SK-N-SH (cell line): ENCODE measurements around the gene BBX. TPM values are rescaled to one million over a fixed set of nuclear protein-coding genes. Genes with fewer than 3 reads are reported as not detected.

Experiments
- CTCF ChIA-PET: fragments of 300-600, 350-600 bp; formaldehyde crosslinking; extraction: SDS; loops from one replicate; lab custom pipeline; 2021; lab: Yijun Ruan, JAX
- POLR2A ChIA-PET: fragments of 350-600 bp; sonication (Branson Sonifier 250); formaldehyde crosslinking; extraction: SDS; loops from one replicate; lab custom pipeline; 2020; ENCODE audit warnings: antibody characterized with exemption, inconsistent platforms; lab: Yijun Ruan, JAX
- DNase-seq: peaks from one replicate; pipeline ENCODE4 v3.0.0; 2012
- H2AFZ ChIP-seq: fragments of 200-600 bp; sonication (generic); 2 replicates; pipeline ENCODE4 v1.8.1; 2016; ENCODE audit warnings: antibody characterized with exemption, mild to moderate bottlenecking, low read depth
- H3F3A ChIP-seq: fragments of 200-600 bp; sonication (generic); replicated peaks from 2 replicates; pipeline ENCODE3; 2016; ENCODE audit warnings: antibody characterized with exemption, mild to moderate bottlenecking; ENCODE audit not compliant: insufficient read depth
- H3K27ac ChIP-seq, 2 experiments: fragments of 200-500 bp in 1 of 2; fragments of 200-600 bp in 1 of 2; sonication (Bioruptor generic) in 1 of 2; sonication (generic), shearing (Covaris generic) in 1 of 2; 2 replicates each; pipeline versions ENCODE4 v1.5.1 to v1.6.1; 2014 to 2016; ENCODE audit warnings: low read depth in 2 of 2, inconsistent platforms in 1 of 2, low read length in 1 of 2, mild to moderate bottlenecking in 1 of 2, mixed read lengths in 1 of 2
- H3K27me3 ChIP-seq: fragments of 200-600 bp; sonication (generic), shearing (Covaris generic); 2 replicates; pipeline ENCODE4 v1.6.1; 2016; ENCODE audit warnings: mixed run types; ENCODE audit not compliant: insufficient read depth
- H3K36me3 ChIP-seq, 2 experiments: fragments of 200-500 bp in 1 of 2; fragments of 200-600 bp in 1 of 2; sonication (Bioruptor generic) in 1 of 2; sonication (generic) in 1 of 2; replicated peaks in 1 of 2; 2 replicates each; pipeline versions ENCODE3 to v1.5.1; 2014 to 2016; ENCODE audit warnings: low read length in 1 of 2, mild to moderate bottlenecking in 1 of 2; ENCODE audit not compliant: insufficient read depth in 2 of 2, control insufficient read depth in 1 of 2
- H3K4me1 ChIP-seq, 2 experiments: fragments of 200-500 bp in 1 of 2; fragments of 200-600 bp in 1 of 2; sonication (Bioruptor generic) in 1 of 2; sonication (generic), shearing (Covaris generic) in 1 of 2; 2 replicates each; pipeline versions ENCODE4 v1.5.1 to v1.6.1; 2014 to 2016; ENCODE audit warnings: low read depth in 1 of 2, low read length in 1 of 2, mixed run types in 1 of 2; ENCODE audit not compliant: insufficient read depth in 2 of 2, control insufficient read depth in 1 of 2
- H3K4me2 ChIP-seq: fragments of 200-600 bp; sonication (generic), shearing (Covaris generic); 2 replicates; pipeline ENCODE4 v1.6.1; 2017; ENCODE audit warnings: mixed run types
- H3K4me3 ChIP-seq, 2 experiments: fragments of 200-500 bp in 1 of 2; fragments of 200-600 bp in 1 of 2; sonication (Bioruptor generic) in 1 of 2; sonication (generic), shearing (Covaris generic) in 1 of 2; 2 replicates each; pipeline versions ENCODE4 v1.5.1 to v1.8.1; 2014 to 2016; ENCODE audit warnings: low read depth in 2 of 2, inconsistent platforms in 1 of 2, low read length in 1 of 2, mild to moderate bottlenecking in 1 of 2, mixed read lengths in 1 of 2, moderate library complexity in 1 of 2
- H3K79me2 ChIP-seq: fragments of 200-600 bp; sonication (generic); 2 replicates; pipeline ENCODE4 v1.8.1; 2017; ENCODE audit warnings: mild to moderate bottlenecking; ENCODE audit not compliant: insufficient read depth
- H3K9ac ChIP-seq: fragments of 200-600 bp; sonication (generic); 2 replicates; pipeline ENCODE4 v1.6.1; 2017; ENCODE audit warnings: mixed run types
- H3K9me2 ChIP-seq: fragments of 200-600 bp; sonication (generic); 2 replicates; pipeline ENCODE4 v1.6.1; 2017; ENCODE audit warnings: mixed run types
- H3K9me3 ChIP-seq: fragments of 200-600 bp; sonication (generic); 2 replicates; pipeline ENCODE4 v1.6.1; 2017; ENCODE audit warnings: mixed run types, mild to moderate bottlenecking, moderate library complexity
- H4K20me1 ChIP-seq: fragments of 200-600 bp; sonication (generic); 2 replicates; pipeline ENCODE4 v1.6.1; 2017; ENCODE audit warnings: mild to moderate bottlenecking, mixed run types; ENCODE audit not compliant: insufficient read depth
- ELF1 ChIP-seq: IDR thresholded peaks from 2 replicates; pipeline ENCODE4 v1.4.0; 2012
- EZH2phosphoT487 ChIP-seq: fragments of 200-600 bp; sonication (generic); IDR thresholded peaks from 2 replicates; pipeline ENCODE4 v1.6.1; 2017; ENCODE audit warnings: low read depth, mixed run types, mild to moderate bottlenecking, antibody characterized with exemption, moderate library complexity, borderline replicate concordance
- FOSL2 ChIP-seq: IDR thresholded peaks from 2 replicates; pipeline ENCODE4 v1.4.0; 2012; ENCODE audit warnings: low read depth, mild to moderate bottlenecking, moderate library complexity, borderline replicate concordance
- FOXJ3 ChIP-seq: sonication (generic); formaldehyde crosslinking; IDR thresholded peaks from 2 replicates; pipeline ENCODE4 v1.5.1; 2020; ENCODE audit warnings: mild to moderate bottlenecking, missing genetic modification reagents
- JUND ChIP-seq: IDR thresholded peaks from 2 replicates; pipeline ENCODE4 v1.4.0; 2012
- MEF2A ChIP-seq: IDR thresholded peaks from 2 replicates; pipeline ENCODE4 v1.4.0; 2012; ENCODE audit warnings: low read depth, borderline replicate concordance
- NFIC ChIP-seq: IDR thresholded peaks from 2 replicates; pipeline ENCODE4 v1.4.0; 2012; ENCODE audit warnings: borderline replicate concordance
- POLR2AphosphoS5 ChIP-seq: IDR thresholded peaks from 2 replicates; pipeline ENCODE4 v1.6.1; 2012; ENCODE audit warnings: low read depth, low read length
- RAD21 ChIP-seq: IDR thresholded peaks from 2 replicates; pipeline ENCODE4 v1.6.1; 2012; ENCODE audit warnings: mild to moderate bottlenecking, low read length
- RCOR1 ChIP-seq: fragments of 150-350 bp; IDR thresholded peaks from 2 replicates; pipeline ENCODE4 v1.6.1; 2017; ENCODE audit warnings: antibody characterized with exemption, low read length
- RXRA ChIP-seq: IDR thresholded peaks from 2 replicates; pipeline ENCODE4 v1.4.0; 2012; ENCODE audit warnings: low read depth, mild to moderate bottlenecking, borderline replicate concordance
- SIN3A ChIP-seq: IDR thresholded peaks from 2 replicates; pipeline ENCODE4 v1.6.1; 2012; ENCODE audit warnings: low read depth, mild to moderate bottlenecking, low read length, moderate library complexity, borderline replicate concordance
- SMC3 ChIP-seq: IDR thresholded peaks from 2 replicates; pipeline ENCODE4 v1.6.1; 2012; ENCODE audit warnings: low read depth, low read length, improper control_type of control experiment
- TAF1 ChIP-seq: IDR thresholded peaks from 2 replicates; pipeline ENCODE4 v1.6.1; 2012; ENCODE audit warnings: low read depth, mild to moderate bottlenecking, low read length, moderate library complexity, borderline replicate concordance
- TCF12 ChIP-seq: IDR thresholded peaks from 2 replicates; pipeline ENCODE4 v1.4.0; 2012
- TEAD4 ChIP-seq: IDR thresholded peaks from 2 replicates; pipeline ENCODE4 v1.4.0; 2012; ENCODE audit warnings: mild to moderate bottlenecking, borderline replicate concordance; ENCODE audit not compliant: insufficient read depth
- YY1 ChIP-seq: IDR thresholded peaks from 2 replicates; pipeline ENCODE4 v1.4.0; 2012; ENCODE audit warnings: low read depth, mild to moderate bottlenecking
- WGBS: methylation state at CpG from one replicate; pipeline ENCODE4 v1.1.6; 2017; ENCODE audit warnings: low lambda C conversion rate; 5-methylcytosine and 5-hydroxymethylcytosine counted together
- polyA plus RNA-seq, 3 experiments: library from polyadenylated mRNA; depleted of rRNA; stranded (reverse); fragments of >200 nt; gene quantifications; 2 replicates each; pipeline ENCODE4 v1.2.3, GENCODE V29; 2012
- TF ChIP-seq, protein P1 (sequence below): fragments of 150-350 bp; IDR thresholded peaks from 2 replicates; pipeline ENCODE4 v1.6.1; 2016; ENCODE audit warnings: mild to moderate bottlenecking, low read depth, low read length
- TF ChIP-seq, protein P2 (sequence below): fragments of 200-600 bp; sonication (generic); IDR thresholded peaks from 2 replicates; pipeline ENCODE4 v1.6.1; 2017; ENCODE audit warnings: antibody characterized with exemption, mild to moderate bottlenecking, moderate library complexity

The BBX gene
- polyA plus RNA-seq, 1 of the 3 experiments (the other 2 are of a cell fraction), result 14.2 TPM

DNA sequence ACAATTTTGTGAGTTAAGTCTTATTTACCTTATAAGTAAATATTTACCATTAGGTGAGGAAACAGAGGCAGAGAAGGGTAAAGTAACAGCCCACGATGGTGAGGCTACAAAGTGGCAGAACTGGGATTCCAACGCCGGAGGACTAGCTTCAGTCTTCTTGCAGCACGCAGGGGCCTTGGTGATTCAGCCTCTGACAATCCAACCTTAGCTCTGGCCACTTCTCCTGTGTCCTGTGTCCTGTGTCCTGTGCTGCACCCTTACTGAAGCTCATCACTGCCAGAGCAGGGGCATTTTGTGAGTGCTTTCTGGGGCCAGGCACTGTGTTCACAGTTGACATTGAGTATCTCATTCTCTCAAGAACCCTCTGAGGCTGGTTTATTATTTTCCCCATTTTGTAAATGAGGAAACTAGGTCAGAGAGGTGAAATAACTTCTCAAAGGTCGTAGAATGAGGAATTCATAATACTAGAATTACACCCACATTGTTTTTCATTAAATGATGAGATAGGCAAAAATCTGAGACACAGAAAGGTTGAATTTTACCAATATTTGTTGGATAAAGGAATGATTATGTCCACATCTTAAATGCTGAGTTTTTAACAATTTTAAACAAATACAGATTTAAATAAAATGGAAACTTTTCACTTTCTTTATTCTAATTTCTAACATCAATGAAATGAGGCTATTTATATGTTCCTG, 215.9 kb downstream of the BBX start:
- Histone ChIP-seq H3K79me2 (no peaks in the 10 kb centered on the region), H3K9me3 (no peaks in the 10 kb centered on the region), H3F3A (no peaks in the 10 kb centered on the region), H3K4me1 (no peaks in the 10 kb centered on the region; a peak in 1 of 4 replicates), H2AFZ (no peak overlapping the region), H3K9me2 (no peaks in the 10 kb centered on the region), H3K36me3 (peaks cover 6 to 10% of the 10 kb centered on the region in 2 experiments), H3K4me3 (no peak overlapping the region), H4K20me1 (no peaks in the 10 kb centered on the region), H3K4me2 (no peak overlapping the region), H3K27me3 (no peaks in the 10 kb centered on the region), H3K9ac (no peak overlapping the region), H3K27ac (no peak overlapping the region)
- CTCF ChIA-PET, result interaction anchor here (1.0 to 8.8 kb wide), 6 partner anchors 10 to 502 kb away, joined by 4 to 99 read pairs (median 5); no protein-coding TSS in a partner anchor
- no peak for DNase-seq
- no peak for TF ChIP-seq RAD21
- TF ChIP-seq FOSL2, result no peak
- TF ChIP-seq FOXJ3 (CRISPR knock-in tag), result no peak
- TF ChIP-seq RCOR1, result no peak
- TF ChIP-seq MEF2A, result no peak
- TF ChIP-seq, protein P1, sequence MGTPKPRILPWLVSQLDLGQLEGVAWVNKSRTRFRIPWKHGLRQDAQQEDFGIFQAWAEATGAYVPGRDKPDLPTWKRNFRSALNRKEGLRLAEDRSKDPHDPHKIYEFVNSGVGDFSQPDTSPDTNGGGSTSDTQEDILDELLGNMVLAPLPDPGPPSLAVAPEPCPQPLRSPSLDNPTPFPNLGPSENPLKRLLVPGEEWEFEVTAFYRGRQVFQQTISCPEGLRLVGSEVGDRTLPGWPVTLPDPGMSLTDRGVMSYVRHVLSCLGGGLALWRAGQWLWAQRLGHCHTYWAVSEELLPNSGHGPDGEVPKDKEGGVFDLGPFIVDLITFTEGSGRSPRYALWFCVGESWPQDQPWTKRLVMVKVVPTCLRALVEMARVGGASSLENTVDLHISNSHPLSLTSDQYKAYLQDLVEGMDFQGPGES, result no peak
- POLR2A ChIA-PET, result interaction anchor here (0.6 kb wide), 1 partner anchor 243 kb away, joined by 3 read pairs; no protein-coding TSS in a partner anchor
- WGBS, result 93% methylated on average over 5 of the region's 5 CpGs

DNA sequence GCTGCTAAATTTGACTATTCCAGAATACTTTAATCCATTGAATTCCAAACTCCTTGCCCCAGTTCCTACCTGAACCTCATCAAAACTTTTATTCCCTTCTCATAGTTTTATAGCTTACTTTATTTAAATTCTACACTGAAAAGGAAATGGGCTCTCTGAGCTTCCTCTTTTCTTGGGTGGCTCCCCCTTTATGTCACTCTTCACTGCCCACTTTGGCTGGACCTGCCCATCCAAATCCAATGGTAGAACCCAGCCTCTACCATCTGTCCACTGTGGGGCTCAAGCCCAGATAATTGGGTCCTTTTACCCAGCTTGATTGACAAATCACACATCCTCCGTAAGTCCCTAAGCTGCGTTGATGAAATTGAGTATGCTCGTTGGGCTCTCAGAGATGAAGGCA, 216.5 kb downstream of the BBX start:
- ChIA-PET CTCF (interaction anchor here (1.0 to 8.8 kb wide), 7 partner anchors 9 to 503 kb away, joined by 4 to 99 read pairs (median 6); no protein-coding TSS in a partner anchor), POLR2A (interaction anchor here (0.6 kb wide), 1 partner anchor 243 kb away, joined by 3 read pairs; no protein-coding TSS in a partner anchor)
- WGBS, result 63% methylated on average over 3 of the region's 3 CpGs
- Histone ChIP-seq H3K36me3 (peaks cover 5 to 11% of the 10 kb centered on the region in 2 experiments), H3F3A (no peaks in the 10 kb centered on the region), H3K9me2 (no peaks in the 10 kb centered on the region), H3K9me3 (no peaks in the 10 kb centered on the region), H4K20me1 (no peaks in the 10 kb centered on the region), H3K79me2 (no peaks in the 10 kb centered on the region), H2AFZ (no peak overlapping the region), H3K4me2 (no peak overlapping the region), H3K4me1 (no peaks in the 10 kb centered on the region; a peak in 2 of 4 replicates), H3K27me3 (no peaks in the 10 kb centered on the region), H3K9ac (no peak overlapping the region), H3K4me3 (no peak overlapping the region), H3K27ac (no peak overlapping the region)
- no peak for DNase-seq
- TF ChIP-seq NFIC, result no peak
- no peak for TF ChIP-seq SIN3A
- no peak for TF ChIP-seq ELF1
- no peak for TF ChIP-seq TCF12
- no peak for TF ChIP-seq RCOR1
- TF ChIP-seq FOXJ3 (CRISPR knock-in tag), result no peak
- no peak for TF ChIP-seq JUND
- no peak for TF ChIP-seq TEAD4
- TF ChIP-seq MEF2A, result no peak
- TF ChIP-seq YY1, result no peak
- no peak for TF ChIP-seq FOSL2
- TF ChIP-seq POLR2AphosphoS5, result no peak
- TF ChIP-seq EZH2phosphoT487, result no peak
- TF ChIP-seq SMC3, result no peak
- TF ChIP-seq TAF1, result no peak
- TF ChIP-seq, protein P2, sequence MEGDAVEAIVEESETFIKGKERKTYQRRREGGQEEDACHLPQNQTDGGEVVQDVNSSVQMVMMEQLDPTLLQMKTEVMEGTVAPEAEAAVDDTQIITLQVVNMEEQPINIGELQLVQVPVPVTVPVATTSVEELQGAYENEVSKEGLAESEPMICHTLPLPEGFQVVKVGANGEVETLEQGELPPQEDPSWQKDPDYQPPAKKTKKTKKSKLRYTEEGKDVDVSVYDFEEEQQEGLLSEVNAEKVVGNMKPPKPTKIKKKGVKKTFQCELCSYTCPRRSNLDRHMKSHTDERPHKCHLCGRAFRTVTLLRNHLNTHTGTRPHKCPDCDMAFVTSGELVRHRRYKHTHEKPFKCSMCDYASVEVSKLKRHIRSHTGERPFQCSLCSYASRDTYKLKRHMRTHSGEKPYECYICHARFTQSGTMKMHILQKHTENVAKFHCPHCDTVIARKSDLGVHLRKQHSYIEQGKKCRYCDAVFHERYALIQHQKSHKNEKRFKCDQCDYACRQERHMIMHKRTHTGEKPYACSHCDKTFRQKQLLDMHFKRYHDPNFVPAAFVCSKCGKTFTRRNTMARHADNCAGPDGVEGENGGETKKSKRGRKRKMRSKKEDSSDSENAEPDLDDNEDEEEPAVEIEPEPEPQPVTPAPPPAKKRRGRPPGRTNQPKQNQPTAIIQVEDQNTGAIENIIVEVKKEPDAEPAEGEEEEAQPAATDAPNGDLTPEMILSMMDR, result no peak
- no peak for TF ChIP-seq RXRA
